ENCODE results near the gene TMEM243.

DNA sequence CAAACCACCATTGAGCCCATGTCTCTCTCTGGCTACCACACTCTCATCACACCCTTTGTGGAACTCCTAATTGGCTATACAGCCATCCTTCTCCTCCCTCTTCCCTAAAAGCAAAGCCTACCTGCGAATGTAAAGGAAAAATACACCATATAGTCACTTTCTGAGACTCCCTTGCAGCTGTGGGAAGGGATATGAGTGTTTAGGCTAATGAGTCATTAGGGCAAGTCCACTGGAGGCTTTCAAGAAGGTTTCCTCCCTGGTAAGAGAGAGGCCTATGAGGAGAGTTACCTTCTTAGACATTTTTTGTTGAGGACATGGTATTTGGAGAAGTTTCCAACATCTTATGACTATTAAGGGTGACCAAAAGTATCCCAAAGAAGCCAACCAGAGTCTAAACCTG lies 4.1 kb upstream of the TMEM243 start:
- TF ChIP-seq CTCF (conservative IDR thresholded peaks at IDR 0.05) (no peak), ZFX (IDR thresholded peaks at IDR 0.05) (no peak)

Measured in C4-2B (cell line).